GM23248 (cell line): Measurements from ENCODE around the gene PKP1.

ENCODE experiments used
- EZH2 ChIP-seq: fragments of 200-600 bp; sonication (generic); IDR thresholded peaks from 2 replicates; pipeline ENCODE4 v1.6.1; 2018; ENCODE audit warnings: antibody characterized with exemption, mild to moderate bottlenecking; ENCODE audit not compliant: insufficient read depth, poor library complexity, severe bottlenecking
- EZH2phosphoT487 ChIP-seq: fragments of 200-600 bp; sonication (generic); IDR thresholded peaks from 2 replicates; pipeline ENCODE4 v1.6.1; 2018; ENCODE audit warnings: antibody characterized with exemption, moderate library complexity, mild to moderate bottlenecking, low read depth; ENCODE audit not compliant: insufficient read depth

DNA sequence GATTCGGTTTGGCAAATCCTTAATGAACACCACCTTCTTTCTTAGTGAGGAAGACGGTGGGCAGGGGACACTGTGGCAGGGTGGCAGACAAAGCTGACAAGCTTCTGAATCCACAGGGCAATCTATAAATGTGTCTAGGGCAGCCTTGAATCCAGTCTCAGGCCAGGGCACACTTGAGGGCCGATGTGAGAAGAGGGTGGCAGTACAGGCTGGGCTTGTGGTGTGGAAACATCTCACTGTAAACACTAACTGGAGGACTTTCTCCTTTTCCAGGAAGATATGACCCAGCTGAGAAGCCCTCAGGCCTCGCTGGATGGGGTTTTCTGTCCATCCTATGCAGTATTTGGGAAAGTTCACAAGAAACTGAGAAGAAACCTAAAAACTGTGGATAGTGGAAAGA, 46.5 kb downstream of the PKP1 start:
- TF ChIP-seq EZH2 (no peak), EZH2phosphoT487 (no peak)
